Mesothelial cell of epicardium (in vitro differentiated cells): ENCODE results near the gene POU5F1. TPM values are rescaled to one million over a fixed set of nuclear protein-coding genes. Genes with fewer than 3 reads are reported as not detected.

Experiments
- DNase-seq, 2 experiments: peaks; one replicate each; pipeline ENCODE4 v3.0.0; 2021; ENCODE audit warnings: low spot score in 2 of 2; ENCODE audit not compliant: unreplicated experiment in 2 of 2
- H3K27ac Mint-ChIP-seq: 2 replicates; pipeline ENCODE4 v1.8.0; 2021; ENCODE audit warnings: mixed read lengths
- H3K27me3 Mint-ChIP-seq: 2 replicates; pipeline ENCODE4 v1.8.0; 2021; ENCODE audit warnings: low read depth, mixed read lengths
- H3K36me3 Mint-ChIP-seq: 2 replicates; pipeline ENCODE4 v1.8.0; 2021; ENCODE audit warnings: mixed read lengths
- H3K4me1 Mint-ChIP-seq: 2 replicates; pipeline ENCODE4 v1.8.0; 2021; ENCODE audit warnings: mixed read lengths
- H3K4me3 Mint-ChIP-seq: 2 replicates; pipeline ENCODE4 v1.8.0; 2021; ENCODE audit warnings: mild to moderate bottlenecking, moderate library complexity, mixed read lengths
- H3K9me3 Mint-ChIP-seq: 2 replicates; pipeline ENCODE4 v1.8.0; 2021; ENCODE audit warnings: mixed read lengths
- CTCF ChIP-seq: fragments of 200-600 bp; sonication (generic); IDR thresholded peaks from one replicate; pipeline ENCODE4 v1.5.0; 2021; ENCODE audit warnings: antibody characterized with exemption; ENCODE audit not compliant: unreplicated experiment
- total RNA-seq: library from RNA; stranded (reverse); gene quantifications from 3 replicates; pipeline ENCODE4 v1.2.1, GENCODE V29; 2021

The POU5F1 gene
- total RNA-seq, 1 donor from 2014 or later = not detected

GRCh38 chr6:31145386-31145785, 25.1 kb downstream of the POU5F1 start:
- no peak overlapping the region for H3K4me3 Mint-ChIP-seq
- peaks cover 24% of the 10 kb centered on the region for H3K36me3 Mint-ChIP-seq
- no peak for TF ChIP-seq CTCF
- no peak overlapping the region for H3K27ac Mint-ChIP-seq
- H3K27me3 Mint-ChIP-seq = no peaks in the 10 kb centered on the region
- no peaks in the 10 kb centered on the region for H3K4me1 Mint-ChIP-seq
- DNase-seq = no peak
- no peaks in the 10 kb centered on the region for H3K9me3 Mint-ChIP-seq

GRCh38 chr6:31144970-31145340, 25.5 kb downstream of the POU5F1 start:
- Mint-ChIP-seq H3K9me3 (no peaks in the 10 kb centered on the region), H3K27me3 (no peaks in the 10 kb centered on the region), H3K4me1 (peaks cover under 1% of the 10 kb centered on the region), H3K36me3 (peaks cover 24% of the 10 kb centered on the region), H3K27ac (no peak overlapping the region), H3K4me3 (no peak overlapping the region)
- no peak for DNase-seq
- TF ChIP-seq CTCF = no peak

GRCh38 chr6:31144296-31144969, 26.0 kb downstream of the POU5F1 start:
- no peaks in the 10 kb centered on the region for H3K27me3 Mint-ChIP-seq
- no peak for DNase-seq
- no peaks in the 10 kb centered on the region for H3K9me3 Mint-ChIP-seq
- peaks cover 6% of the 10 kb centered on the region for H3K4me1 Mint-ChIP-seq
- TF ChIP-seq CTCF = no peak
- no peak overlapping the region for H3K4me3 Mint-ChIP-seq
- no peak overlapping the region for H3K27ac Mint-ChIP-seq
- H3K36me3 Mint-ChIP-seq = peaks cover 24% of the 10 kb centered on the region

GRCh38 chr6:31143148-31143547, 27.3 kb downstream of the POU5F1 start:
- TF ChIP-seq CTCF = no peak
- Mint-ChIP-seq H3K9me3 (no peaks in the 10 kb centered on the region), H3K4me1 (peaks cover 7% of the 10 kb centered on the region), H3K36me3 (peaks cover 20% of the 10 kb centered on the region), H3K27me3 (no peaks in the 10 kb centered on the region), H3K27ac (no peak overlapping the region), H3K4me3 (no peak overlapping the region)
- no peak for DNase-seq

- Mint-ChIP-seq H3K27ac (no peak overlapping the region), H3K9me3 (no peaks in the 10 kb centered on the region), H3K4me1 (peaks cover 11% of the 10 kb centered on the region), H3K4me3 (no peak overlapping the region), H3K36me3 (peaks cover 20% of the 10 kb centered on the region), H3K27me3 (peaks cover 2% of the 10 kb centered on the region)
- no peak for TF ChIP-seq CTCF
- DNase-seq = no peak
These were observed 28.1 kb downstream of the POU5F1 start for GRCh38 chr6:31142361-31142761.

GRCh38 chr6:31140643-31141042, 29.8 kb downstream of the POU5F1 start:
- no peak overlapping the region for H3K27ac Mint-ChIP-seq
- no peak overlapping the region for H3K4me3 Mint-ChIP-seq
- H3K4me1 Mint-ChIP-seq = peaks cover 11% of the 10 kb centered on the region
- H3K27me3 Mint-ChIP-seq = peaks cover 2% of the 10 kb centered on the region
- TF ChIP-seq CTCF = no peak
- H3K36me3 Mint-ChIP-seq = peaks cover 14% of the 10 kb centered on the region
- H3K9me3 Mint-ChIP-seq = no peaks in the 10 kb centered on the region
- no peak for DNase-seq
